ENCODE measurements around the gene CA5A. TPM values are rescaled to one million over a fixed set of nuclear protein-coding genes. Genes with fewer than 3 reads are reported as not detected.

The CA5A gene
- total RNA-seq, 2 donors from 2014 or later, result not detected

DNA sequence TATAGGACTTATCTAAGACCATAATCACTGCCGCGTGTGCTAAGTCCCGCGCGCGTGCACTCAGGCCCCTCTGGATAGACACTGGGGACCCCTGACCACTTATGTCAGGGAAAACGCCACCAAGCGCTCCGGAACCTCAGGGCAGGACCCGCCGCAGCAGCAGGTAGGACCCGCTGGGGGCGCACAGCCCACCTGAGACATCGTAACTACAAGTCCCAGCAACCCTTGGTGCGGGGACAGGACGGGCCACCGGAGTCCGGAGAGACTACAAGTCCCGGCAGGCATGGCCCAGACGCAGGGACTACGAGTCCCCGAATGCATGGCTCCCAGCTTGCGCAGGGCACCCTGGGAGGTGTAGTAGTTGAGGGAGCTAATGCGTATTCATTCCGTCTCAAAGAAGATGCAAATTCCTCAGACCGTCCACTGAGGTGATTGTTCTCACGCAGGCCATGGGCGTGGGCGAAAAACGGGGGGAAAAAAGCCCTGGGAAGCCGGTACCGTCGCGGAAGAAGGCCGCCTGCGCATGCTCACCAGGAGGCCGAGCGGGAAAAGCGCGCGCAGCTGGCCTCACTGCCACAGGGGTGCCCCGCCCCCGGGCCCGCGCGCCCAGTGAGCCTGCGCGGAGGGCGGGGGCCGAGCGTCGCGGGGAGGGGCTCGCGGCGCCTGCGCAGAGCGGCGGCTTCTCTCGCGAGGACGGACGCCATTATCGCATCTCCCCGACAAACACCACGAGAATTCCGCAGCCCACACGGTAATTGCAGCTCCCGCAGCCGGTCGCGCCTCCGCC is 14.6 kb upstream of the CA5A start, which contains the start of gene BANP:
BANP (plus strand) TSS at position 670 of the 787 bp plus-strand sequence. CDS start 23,682 bp downstream, outside the sequence.
- Histone ChIP-seq H3K9ac (ENCODE audit: low read depth in 2 of 2, low read length in 2 of 2) (peak within 1 kb of the TSS; percentile 84 to 100), H3K9me3 (no peaks in the 10 kb centered on the region), H3K27ac (peak within 1 kb of the TSS; percentile 89), H3K36me3 (no peaks in the 10 kb centered on the region), H3K4me1 (peaks cover 18% of the 10 kb centered on the region), H3K27me3 (no peaks in the 10 kb centered on the region), H3K4me3 (peak within 1 kb of the TSS; percentile 96)
- intact Hi-C loops (cut with DNase I), result no loop called here
- DNase-seq, result peak; percentile 97
- TF ChIP-seq, protein P1, sequence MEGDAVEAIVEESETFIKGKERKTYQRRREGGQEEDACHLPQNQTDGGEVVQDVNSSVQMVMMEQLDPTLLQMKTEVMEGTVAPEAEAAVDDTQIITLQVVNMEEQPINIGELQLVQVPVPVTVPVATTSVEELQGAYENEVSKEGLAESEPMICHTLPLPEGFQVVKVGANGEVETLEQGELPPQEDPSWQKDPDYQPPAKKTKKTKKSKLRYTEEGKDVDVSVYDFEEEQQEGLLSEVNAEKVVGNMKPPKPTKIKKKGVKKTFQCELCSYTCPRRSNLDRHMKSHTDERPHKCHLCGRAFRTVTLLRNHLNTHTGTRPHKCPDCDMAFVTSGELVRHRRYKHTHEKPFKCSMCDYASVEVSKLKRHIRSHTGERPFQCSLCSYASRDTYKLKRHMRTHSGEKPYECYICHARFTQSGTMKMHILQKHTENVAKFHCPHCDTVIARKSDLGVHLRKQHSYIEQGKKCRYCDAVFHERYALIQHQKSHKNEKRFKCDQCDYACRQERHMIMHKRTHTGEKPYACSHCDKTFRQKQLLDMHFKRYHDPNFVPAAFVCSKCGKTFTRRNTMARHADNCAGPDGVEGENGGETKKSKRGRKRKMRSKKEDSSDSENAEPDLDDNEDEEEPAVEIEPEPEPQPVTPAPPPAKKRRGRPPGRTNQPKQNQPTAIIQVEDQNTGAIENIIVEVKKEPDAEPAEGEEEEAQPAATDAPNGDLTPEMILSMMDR (IDR thresholded peaks at IDR 0.05), result peak; percentile 47

DNA sequence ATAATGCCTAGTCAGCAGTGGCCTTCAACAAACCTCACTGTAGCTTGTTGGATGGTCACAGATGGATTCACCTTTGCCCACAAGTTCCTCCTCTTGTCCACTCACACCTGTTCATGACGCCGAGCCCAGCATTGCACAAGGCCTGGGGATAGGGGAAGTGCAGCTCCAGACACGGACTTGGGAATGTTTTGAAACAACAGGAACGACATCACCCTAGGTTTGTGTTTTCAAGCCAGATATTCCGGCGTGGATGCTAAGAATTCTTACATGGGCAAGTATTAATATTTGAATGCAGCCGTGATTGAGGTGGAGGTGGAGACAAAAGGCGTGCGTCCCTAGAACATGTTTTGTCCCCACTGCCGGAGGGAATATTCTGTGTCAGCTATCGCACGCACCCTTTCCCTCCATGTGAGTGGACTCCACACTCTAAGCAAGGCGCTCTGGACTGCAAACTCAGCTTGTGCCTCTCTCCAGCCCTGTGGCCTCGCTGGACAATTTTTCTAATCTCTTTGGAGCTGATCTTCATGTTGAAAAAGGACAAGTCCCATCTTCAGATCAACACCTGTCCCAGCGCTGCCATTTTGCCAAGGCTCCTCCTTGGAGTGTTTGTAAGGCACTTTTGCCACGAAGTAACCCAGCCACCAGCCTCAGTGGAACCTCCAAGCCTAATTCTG is 12.9 kb upstream of the CA5A start:
- intact Hi-C loops (cut with DNase I), result no loop called here
- no peak overlapping the region for H3K9ac ChIP-seq (ENCODE audit: low read depth in 2 of 2, low read length in 2 of 2)
- TF ChIP-seq, protein P1 (IDR thresholded peaks at IDR 0.05), result no peak
- H3K4me1 ChIP-seq, result peaks cover 9% of the 10 kb centered on the region
- no peak for DNase-seq
- no peak overlapping the region for H3K4me3 ChIP-seq
- H3K36me3 ChIP-seq, result no peaks in the 10 kb centered on the region
- no peak overlapping the region for H3K27ac ChIP-seq
- H3K27me3 ChIP-seq, result no peaks in the 10 kb centered on the region
- no peaks in the 10 kb centered on the region for H3K9me3 ChIP-seq

DNA sequence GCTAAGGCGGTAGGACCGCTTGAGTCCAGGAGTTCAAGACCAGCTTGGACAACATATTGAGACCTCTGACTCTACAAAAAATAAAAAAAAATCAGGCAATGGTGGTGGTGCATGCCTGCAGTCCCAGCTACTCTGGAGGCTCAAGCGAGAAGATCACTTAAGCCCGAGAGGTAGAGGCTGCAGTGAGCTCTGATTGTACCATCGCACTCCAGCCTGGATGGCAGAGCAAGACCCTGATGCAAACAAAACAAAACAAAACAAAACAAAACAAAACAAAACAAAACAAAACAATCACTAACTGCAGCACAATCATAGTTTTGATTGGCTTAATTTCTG is 12.4 kb upstream of the CA5A start:
- no peaks in the 10 kb centered on the region for H3K36me3 ChIP-seq
- peaks cover 9% of the 10 kb centered on the region for H3K4me1 ChIP-seq
- no peak overlapping the region for H3K9ac ChIP-seq (ENCODE audit: low read depth in 2 of 2, low read length in 2 of 2)
- no peak overlapping the region for H3K27ac ChIP-seq
- intact Hi-C loops (cut with DNase I), result no loop called here
- no peak overlapping the region for H3K4me3 ChIP-seq
- H3K27me3 ChIP-seq, result no peaks in the 10 kb centered on the region
- TF ChIP-seq, protein P1 (IDR thresholded peaks at IDR 0.05), result no peak
- no peak for DNase-seq
- H3K9me3 ChIP-seq, result no peaks in the 10 kb centered on the region

DNA sequence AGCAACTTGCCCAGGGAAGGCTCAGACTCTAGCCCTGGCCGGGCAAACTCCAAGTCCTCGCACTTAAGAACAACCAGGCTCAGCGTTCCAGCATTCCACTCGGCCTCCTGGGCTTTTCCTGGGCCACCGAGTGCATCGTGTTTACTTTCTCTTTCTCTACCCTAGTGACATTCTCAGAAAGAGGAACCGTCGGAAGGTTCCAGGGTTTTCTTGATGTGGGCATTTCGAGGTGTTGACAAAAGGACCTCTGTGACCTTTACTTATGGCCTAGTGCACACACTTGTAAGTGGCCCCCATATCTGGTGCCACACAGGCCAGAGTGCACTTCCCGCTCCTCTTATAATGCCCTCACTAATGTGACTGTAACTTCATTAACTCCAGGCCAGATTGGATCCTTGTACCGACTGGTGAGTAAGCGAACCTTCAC is 11.8 kb upstream of the CA5A start:
- no peaks in the 10 kb centered on the region for H3K36me3 ChIP-seq
- intact Hi-C loops (cut with DNase I), result no loop called here
- H3K27ac ChIP-seq, result no peak overlapping the region
- no peak overlapping the region for H3K9ac ChIP-seq (ENCODE audit: low read depth in 2 of 2, low read length in 2 of 2)
- no peaks in the 10 kb centered on the region for H3K9me3 ChIP-seq
- no peak for DNase-seq
- TF ChIP-seq, protein P1 (IDR thresholded peaks at IDR 0.05), result no peak
- no peaks in the 10 kb centered on the region for H3K27me3 ChIP-seq
- H3K4me1 ChIP-seq, result peaks cover 9% of the 10 kb centered on the region
- H3K4me3 ChIP-seq, result no peak overlapping the region

DNA sequence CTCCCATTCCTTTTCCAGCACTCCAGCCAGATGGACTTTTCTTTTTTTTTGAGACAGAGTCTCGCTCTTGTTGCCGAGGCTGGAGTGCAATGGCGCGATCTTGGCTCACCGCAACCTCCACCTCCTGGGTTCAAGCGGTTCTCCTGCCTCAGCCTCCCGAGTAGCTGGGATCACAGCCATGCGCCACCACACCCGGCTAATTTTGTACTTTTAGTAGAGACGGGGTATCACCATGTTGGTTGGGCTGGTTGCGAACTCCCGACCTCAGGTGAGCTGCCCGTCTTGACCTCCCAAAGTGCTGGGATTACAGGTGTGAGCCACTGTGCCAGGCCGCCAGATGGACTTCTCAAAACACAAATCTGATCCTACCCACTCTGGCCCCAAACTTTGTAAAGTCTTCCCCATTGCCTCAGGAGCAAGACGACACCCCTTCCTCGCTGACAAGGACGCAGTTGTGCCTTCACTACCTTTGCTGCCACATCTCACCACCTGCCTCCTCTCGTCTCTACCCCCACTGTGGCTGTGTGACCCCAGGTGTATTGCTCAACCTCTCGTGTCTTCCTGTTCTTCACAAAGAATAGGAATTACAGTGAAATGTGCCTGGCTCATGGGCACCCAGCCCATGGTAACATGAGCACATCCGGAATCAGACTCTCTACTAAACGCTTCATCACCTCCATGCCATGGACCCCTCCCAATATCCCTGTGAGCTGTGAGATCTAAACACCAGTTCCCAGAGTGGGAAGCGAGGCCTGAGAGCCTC is 11.2 kb upstream of the CA5A start:
- Histone ChIP-seq H3K4me1 (peaks cover 4% of the 10 kb centered on the region), H3K9ac (ENCODE audit: low read depth in 2 of 2, low read length in 2 of 2) (no peak overlapping the region), H3K27ac (no peak overlapping the region), H3K27me3 (no peaks in the 10 kb centered on the region), H3K4me3 (no peak overlapping the region), H3K9me3 (no peaks in the 10 kb centered on the region), H3K36me3 (no peaks in the 10 kb centered on the region)
- no peak for DNase-seq
- intact Hi-C loops (cut with DNase I), result no loop called here
- TF ChIP-seq, protein P1 (IDR thresholded peaks at IDR 0.05), result no peak
